Left kidney (tissue), 2 donors: ENCODE results near the gene NSRP1. TPM values are rescaled to one million over a fixed set of nuclear protein-coding genes. Genes with fewer than 3 reads are reported as not detected.
"Not testable (repeated sequence)": the region's sequence is repeated elsewhere in the genome, so short reads cannot be mapped to it uniquely, and the experiment has no call there.

Source experiments
- DNase-seq: peaks from one replicate; pipeline ENCODE4 v3.0.0-alpha.2; 2013
- polyA plus RNA-seq: library from polyadenylated mRNA; unstranded; fragments of 120-200 nt; gene quantifications from one replicate; pipeline ENCODE4 v1.2.1, GENCODE V29; 2013; ENCODE audit not compliant: insufficient read length

The NSRP1 gene
- polyA plus RNA-seq, 1 donor = 47.6 TPM

GRCh38 chr17:30117675-30118081, 1.1 kb downstream of the NSRP1 start:
- peak; percentile 13 for DNase-seq

DNA sequence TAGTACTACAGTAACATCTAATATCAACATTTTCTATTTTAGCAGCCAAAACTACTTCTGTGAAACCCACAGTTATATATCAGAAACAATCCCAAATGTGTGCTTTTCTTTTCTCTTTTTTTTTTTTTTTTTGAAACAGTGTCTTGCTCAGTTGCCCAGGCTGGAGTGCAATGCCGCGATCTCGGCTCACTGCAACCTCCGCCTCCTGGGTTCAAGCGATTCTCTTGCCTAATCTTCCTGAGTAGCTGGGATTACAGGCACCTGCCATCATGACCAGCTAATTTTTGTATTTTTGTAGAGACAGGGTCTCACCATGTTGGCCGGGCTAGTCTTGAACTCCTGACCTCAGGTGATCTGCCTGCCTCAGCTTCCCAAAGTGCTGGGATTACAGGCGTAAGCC, 2.0 kb downstream of the NSRP1 start:
- not testable (repeated sequence) for DNase-seq

DNA sequence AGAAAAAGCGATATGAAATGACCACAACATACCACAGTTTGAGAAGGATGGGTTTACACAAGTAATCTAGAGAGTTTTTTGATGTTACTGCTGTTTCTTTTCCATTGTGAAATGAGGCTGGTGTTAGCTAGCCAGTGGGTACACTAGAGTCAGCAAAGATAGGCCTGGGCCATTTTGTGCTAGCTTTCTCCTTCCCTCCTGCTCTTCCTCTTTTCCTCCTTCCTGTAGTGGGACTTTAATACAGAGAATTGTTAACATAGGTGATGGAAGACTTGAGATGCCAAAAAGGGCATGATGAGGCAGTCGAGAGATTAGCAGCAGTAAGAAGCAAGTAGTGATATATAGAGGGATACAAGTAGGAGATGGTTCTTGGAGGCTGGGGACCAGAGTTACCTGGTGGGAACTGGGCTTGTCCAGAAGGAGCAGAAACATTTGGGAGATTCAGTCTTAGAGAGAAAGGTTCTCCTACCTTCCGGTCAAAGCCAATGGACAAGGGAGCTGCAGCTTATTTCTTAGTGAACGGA, 7.7 kb downstream of the NSRP1 start:
- DNase-seq = no peak

DNA sequence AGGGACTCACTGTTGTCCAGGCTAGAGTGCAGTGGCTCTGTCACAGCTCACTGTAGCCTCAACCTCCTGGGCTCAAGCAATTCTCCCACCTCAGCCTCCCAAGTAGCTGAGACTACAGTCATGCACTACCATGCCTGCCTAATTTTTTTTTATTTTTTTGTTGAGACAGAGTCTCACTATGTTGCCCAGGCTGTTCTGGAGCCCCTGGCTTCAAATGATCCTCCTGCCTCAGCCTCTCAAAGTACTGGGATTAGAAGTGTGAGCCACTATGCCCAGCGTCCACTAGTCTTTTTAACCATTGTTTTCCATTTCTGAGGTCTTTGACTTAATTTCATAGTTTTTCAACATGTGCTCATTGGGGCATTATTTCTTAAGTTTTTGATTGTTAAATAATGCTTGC, 13.5 kb downstream of the NSRP1 start:
- no peak for DNase-seq

- DNase-seq = no peak
Measured at GRCh38 chr17:30132615-30133014, 16.0 kb downstream of the NSRP1 start.

DNA sequence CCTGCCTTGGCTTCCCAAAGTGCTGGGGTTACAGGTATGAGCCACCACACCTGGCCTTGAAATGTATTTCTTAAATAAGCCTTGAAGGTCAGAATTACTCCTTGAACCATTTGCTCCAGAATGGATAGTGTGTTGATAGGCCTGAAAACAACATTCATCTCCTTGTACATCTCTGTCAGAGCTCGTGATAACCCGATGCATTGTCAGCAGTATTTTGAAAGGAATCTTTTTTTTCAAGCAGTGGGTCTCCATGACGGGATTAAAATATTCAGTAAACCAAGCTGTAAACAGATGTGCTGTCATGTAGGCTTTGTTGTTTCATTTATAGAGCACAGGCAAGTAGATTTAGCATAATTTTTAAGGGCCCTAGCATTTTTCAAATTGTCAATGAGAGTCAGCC, 16.6 kb downstream of the NSRP1 start:
- no peak for DNase-seq

DNA sequence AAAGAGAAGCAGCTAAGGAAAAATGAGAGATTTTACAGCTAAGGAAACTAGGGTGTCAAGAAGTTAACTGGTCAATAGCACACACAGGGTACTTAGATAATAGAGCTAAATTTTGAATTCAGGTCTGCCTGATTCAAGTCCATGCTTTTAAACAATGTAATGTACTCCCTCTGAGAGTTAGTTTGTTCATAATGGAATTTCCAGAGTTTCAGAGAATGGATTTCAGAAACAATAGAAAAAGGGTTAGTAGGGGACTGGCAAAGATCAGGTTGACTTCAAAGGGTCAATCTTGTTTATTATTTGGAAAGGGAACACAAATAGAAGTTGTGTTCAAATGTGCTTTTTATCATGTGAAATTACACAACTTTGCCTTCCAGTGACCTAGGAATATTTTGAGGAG, 17.9 kb downstream of the NSRP1 start:
- no peak for DNase-seq

DNA sequence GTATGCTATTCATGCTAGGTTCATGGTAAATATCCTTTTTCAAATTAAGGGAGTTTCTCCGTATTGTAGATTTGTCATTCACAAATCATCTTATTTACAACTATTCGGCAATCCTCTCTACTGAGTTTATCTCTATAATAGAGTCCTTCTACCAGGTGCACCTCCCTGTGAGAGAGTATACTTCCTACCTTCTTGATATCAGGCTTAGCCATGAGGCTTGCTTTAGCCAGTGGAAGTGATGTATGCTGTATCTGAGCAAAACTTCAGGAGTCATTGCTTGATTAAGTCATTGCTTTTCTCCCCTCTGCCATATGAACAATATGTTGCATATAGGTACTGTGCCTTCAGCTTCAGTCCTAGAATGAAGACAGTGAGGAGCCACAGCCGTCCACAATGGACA, 20.5 kb downstream of the NSRP1 start:
- DNase-seq = no peak

GRCh38 chr17:30147860-30148259, 31.2 kb downstream of the NSRP1 start:
- DNase-seq = not testable (repeated sequence)

DNA sequence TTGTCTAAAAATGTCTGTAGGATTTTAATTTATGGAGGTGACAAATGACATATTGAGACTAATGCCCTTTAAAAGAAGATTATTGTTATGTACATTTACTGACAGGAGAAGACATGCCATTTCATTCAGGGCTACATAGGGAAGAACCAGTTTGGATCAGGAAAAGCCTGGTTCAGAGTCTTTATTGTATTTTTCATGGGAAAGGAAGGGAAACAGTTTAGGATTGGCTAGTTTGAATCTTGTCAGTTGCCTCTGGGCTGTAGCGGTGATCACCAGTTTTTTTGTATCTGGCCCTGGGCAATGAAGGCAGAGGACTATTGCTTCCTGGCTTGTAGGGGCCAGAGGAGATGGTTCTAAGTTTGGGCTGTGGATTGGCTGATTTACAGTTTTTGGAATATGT, 31.8 kb downstream of the NSRP1 start:
- no peak for DNase-seq

GRCh38 chr17:30151471-30151870, 34.9 kb downstream of the NSRP1 start:
- no peak for DNase-seq

DNA sequence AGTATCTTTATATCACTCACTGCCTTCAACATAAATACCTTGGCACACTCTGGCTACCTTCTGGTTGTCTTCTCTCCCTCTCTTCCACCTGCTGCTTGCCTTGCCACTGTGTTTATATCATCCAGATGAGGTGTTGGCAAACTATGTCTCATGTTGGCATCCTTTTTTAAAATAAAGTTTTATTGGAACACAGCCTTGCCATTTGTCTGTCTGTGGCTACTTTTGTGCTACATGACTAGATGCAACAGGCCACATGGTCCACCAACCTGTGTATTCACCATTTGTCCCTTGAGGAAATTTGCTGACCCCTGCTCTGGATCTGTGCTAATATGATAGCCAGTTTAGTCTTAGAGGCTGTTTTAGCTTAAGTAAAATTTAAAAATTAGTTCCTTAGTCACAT, 36.8 kb downstream of the NSRP1 start:
- no peak for DNase-seq

DNA sequence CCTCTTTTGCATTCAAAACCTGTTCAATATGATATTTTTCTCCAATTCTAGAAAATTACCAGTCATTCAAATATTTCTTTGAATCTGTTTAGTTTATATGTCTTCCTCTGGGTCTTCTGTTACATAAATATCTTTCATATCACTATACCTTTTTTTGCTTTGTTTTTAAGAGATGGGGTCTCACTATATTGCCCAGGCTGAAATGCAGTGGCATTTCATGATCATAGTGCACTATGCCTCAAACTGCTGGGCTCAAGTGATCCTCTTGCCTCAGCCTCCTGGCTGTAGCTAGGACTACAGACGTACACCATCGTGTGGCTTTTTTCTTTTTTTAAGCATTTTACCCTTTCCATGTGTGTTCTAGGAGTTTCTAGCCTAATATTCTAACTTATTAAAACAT, 38.8 kb downstream of the NSRP1 start:
- no peak for DNase-seq

- DNase-seq = no peak
Measured at GRCh38 chr17:30158896-30159625, 42.4 kb downstream of the NSRP1 start.

GRCh38 chr17:30160419-30161172, 44.0 kb downstream of the NSRP1 start:
- no peak for DNase-seq

- DNase-seq = no peak
Measured at GRCh38 chr17:30161601-30162000, 45.0 kb downstream of the NSRP1 start.

DNA sequence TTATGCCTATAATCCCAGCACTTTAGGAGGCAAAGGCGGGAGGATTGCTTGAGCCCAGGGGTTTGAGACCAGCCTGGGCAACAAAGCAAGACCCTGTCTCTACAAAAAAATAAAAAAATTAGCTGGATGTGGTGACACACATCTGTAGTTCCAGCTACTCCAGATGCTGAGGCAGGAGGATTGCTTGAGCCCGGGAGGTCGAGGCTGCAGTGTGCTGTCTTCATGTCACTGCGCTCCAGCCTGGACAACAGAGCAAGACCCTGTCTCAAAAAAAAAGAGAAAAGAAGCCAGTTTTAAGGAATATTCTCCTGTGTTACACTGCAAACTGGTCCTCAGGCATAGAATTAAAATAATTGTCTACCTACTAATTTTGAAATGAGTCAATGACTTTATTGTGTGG, 47.9 kb downstream of the NSRP1 start:
- no peak for DNase-seq

DNA sequence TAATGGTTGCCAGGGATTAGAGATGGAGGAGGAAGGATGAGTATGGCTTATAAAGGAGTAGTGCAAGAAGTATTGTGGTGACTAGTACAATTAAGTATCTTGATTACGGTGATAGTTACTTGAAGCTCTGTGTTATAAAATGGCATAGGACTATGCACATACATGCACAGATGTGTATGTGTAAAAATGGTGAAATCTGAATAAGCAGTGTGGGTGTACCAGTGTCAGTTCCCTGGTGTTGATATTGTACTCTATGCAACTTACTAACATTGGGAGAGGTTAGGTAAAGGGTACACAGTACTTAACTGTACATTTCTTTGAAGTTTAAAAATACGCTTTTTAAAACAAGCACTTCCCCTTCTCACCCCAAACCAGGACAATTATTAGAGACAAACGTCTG, 48.5 kb downstream of the NSRP1 start:
- no peak for DNase-seq

DNA sequence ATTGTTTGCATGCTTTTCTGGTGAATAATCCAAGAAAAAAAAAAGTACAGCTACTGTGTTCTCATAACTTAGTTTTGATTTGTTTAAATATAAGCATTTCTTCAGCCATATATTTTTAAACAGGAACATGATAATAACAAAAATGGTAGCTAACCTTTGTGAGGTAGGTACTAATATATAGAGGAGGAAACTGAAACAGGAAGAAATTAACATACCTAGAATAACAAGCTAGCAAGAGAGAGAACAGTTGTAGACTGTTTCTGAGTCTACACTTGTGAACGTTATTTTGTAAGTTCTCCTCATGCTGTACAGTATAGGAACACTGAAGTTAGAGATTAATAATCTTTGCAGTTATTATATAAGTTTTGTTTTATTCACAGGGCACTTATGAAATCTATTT, 49.3 kb downstream of the NSRP1 start:
- no peak for DNase-seq

DNA sequence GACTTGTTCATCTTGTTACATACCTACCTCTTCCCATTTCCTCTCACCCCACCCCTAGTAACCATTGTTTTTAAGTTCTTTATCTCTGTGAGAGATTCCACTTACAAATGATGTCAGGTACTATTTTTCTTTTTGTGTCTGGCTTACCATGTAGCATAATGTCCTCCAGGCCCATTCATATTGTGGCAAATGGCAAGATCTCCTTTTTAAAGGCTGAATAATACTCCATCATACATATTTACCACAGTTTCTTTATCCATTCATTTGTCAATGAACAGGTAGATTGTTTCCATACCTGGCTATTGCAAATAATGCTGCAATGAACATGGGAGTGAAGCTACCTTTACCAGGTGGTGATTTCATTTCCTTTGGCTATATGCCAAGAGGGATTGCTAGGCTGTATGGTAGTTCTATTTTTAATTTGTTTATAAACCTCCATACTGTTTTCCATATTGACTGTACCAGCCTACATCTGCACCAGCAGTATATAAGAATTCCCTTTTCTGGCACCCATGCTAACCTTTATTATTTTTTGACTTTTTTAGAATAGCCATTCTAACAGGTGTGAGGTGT, 53.9 kb downstream of the NSRP1 start:
- DNase-seq = no peak

GRCh38 chr17:30172560-30172959, 55.9 kb downstream of the NSRP1 start:
- no peak for DNase-seq

GRCh38 chr17:30173649-30174048, 57.0 kb downstream of the NSRP1 start:
- no peak for DNase-seq

DNA sequence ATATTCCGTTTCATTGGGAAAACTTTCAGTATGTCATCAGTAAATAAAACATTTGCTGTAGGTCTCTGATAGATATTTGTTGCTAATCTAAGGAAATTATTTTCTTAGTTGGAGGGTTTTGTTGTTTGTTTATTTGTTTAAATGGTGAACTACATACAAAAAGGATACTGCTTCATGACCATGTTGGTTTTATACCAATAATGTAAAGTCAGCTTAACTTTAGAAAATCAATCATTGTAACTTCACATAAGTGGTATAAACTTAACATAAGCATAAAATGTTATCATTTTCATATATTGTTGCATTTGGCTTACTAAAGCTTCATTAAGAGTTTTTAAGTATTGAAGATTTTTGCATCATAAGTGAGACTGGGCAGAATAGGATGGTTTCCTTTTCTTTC, 57.9 kb downstream of the NSRP1 start:
- no peak for DNase-seq
